HEK293 (cell line): ENCODE results near the gene NDUFA1.

Source experiments
- CTCF ChIP-seq: fragments of 450-650 bp; formaldehyde crosslinking; IDR thresholded peaks from 2 replicates; pipeline ENCODE4 v1.5.1; 2016; ENCODE audit warnings: missing biosample characterization, missing genetic modification characterization
- TRIM28 ChIP-seq: IDR thresholded peaks from 2 replicates; pipeline ENCODE4 v1.6.1; 2011; ENCODE audit warnings: low read length, control low read depth, borderline replicate concordance
- ZBTB20 ChIP-seq: fragments of 450-650 bp; formaldehyde crosslinking; IDR thresholded peaks from 2 replicates; pipeline ENCODE4 v1.5.1; 2016; ENCODE audit warnings: missing biosample characterization, missing genetic modification characterization
- ZBTB44 ChIP-seq: fragments of 450-650 bp; IDR thresholded peaks from 2 replicates; pipeline ENCODE4 v1.5.1; 2018; ENCODE audit warnings: missing biosample characterization, mild to moderate bottlenecking, missing genetic modification characterization
- ZEB2 ChIP-seq: fragments of 450-650 bp; formaldehyde crosslinking; IDR thresholded peaks from 2 replicates; pipeline ENCODE4 v1.5.1; 2016; ENCODE audit warnings: missing biosample characterization, missing genetic modification characterization
- ZFHX2 ChIP-seq: fragments of 450-650 bp; formaldehyde crosslinking; conservative IDR thresholded peaks from 2 replicates; pipeline ENCODE4 v1.5.1; 2016; ENCODE audit warnings: missing biosample characterization, missing genetic modification characterization
- ZFP41 ChIP-seq: fragments of 450-650 bp; formaldehyde crosslinking; IDR thresholded peaks from 2 replicates; pipeline ENCODE4 v1.5.1; 2016; ENCODE audit warnings: missing biosample characterization, missing genetic modification characterization, borderline replicate concordance
- ZNF132 ChIP-seq: fragments of 450-650 bp; formaldehyde crosslinking; IDR thresholded peaks from 2 replicates; pipeline ENCODE4 v1.5.1; 2017; ENCODE audit warnings: missing biosample characterization, missing genetic modification characterization, borderline replicate concordance
- ZNF148 ChIP-seq: fragments of 450-650 bp; formaldehyde crosslinking; IDR thresholded peaks from 2 replicates; pipeline ENCODE4 v1.5.0; 2017; ENCODE audit warnings: missing biosample characterization, missing genetic modification characterization, borderline replicate concordance
- ZNF223 ChIP-seq: fragments of 450-650 bp; formaldehyde crosslinking; IDR thresholded peaks from 2 replicates; pipeline ENCODE4 v1.5.1; 2016; ENCODE audit warnings: missing biosample characterization, missing genetic modification characterization
- ZNF23 ChIP-seq: fragments of 450-650 bp; formaldehyde crosslinking; IDR thresholded peaks from 2 replicates; pipeline ENCODE4 v1.5.1; 2016; ENCODE audit warnings: missing biosample characterization, missing genetic modification characterization, borderline replicate concordance
- ZNF354C ChIP-seq: fragments of 450-650 bp; formaldehyde crosslinking; IDR thresholded peaks from 2 replicates; pipeline ENCODE4 v1.5.1; 2016; ENCODE audit warnings: missing biosample characterization, missing genetic modification characterization, low read depth, borderline replicate concordance
- ZNF48 ChIP-seq: fragments of 450-650 bp; formaldehyde crosslinking; IDR thresholded peaks from 2 replicates; pipeline ENCODE4 v1.5.1; 2016; ENCODE audit warnings: missing biosample characterization, missing genetic modification characterization
- ZNF529 ChIP-seq: fragments of 450-650 bp; formaldehyde crosslinking; IDR thresholded peaks from 2 replicates; pipeline ENCODE4 v1.5.1; 2017; ENCODE audit warnings: missing genetic modification characterization, missing biosample characterization; ENCODE audit not compliant: insufficient replicate concordance
- ZNF600 ChIP-seq: fragments of 450-650 bp; formaldehyde crosslinking; IDR thresholded peaks from 2 replicates; pipeline ENCODE4 v1.5.1; 2016; ENCODE audit warnings: missing biosample characterization, missing genetic modification characterization
- ZNF660 ChIP-seq: fragments of 450-650 bp; IDR thresholded peaks from 2 replicates; pipeline ENCODE4 v1.5.1; 2018; ENCODE audit warnings: missing biosample characterization, mild to moderate bottlenecking, missing genetic modification characterization
- ZNF677 ChIP-seq: fragments of 450-650 bp; IDR thresholded peaks from 2 replicates; pipeline ENCODE4 v1.5.0; 2018; ENCODE audit warnings: missing biosample characterization, mild to moderate bottlenecking, missing genetic modification characterization, moderate library complexity
- ZNF701 ChIP-seq: fragments of 450-650 bp; formaldehyde crosslinking; IDR thresholded peaks from 2 replicates; pipeline ENCODE4 v1.5.1; 2016; ENCODE audit warnings: missing biosample characterization, missing genetic modification characterization
- ZNF777 ChIP-seq: fragments of 450-650 bp; formaldehyde crosslinking; IDR thresholded peaks from 2 replicates; pipeline ENCODE4 v1.5.1; 2017; ENCODE audit warnings: missing biosample characterization, missing genetic modification characterization, borderline replicate concordance
- ZNF830 ChIP-seq: fragments of 450-650 bp; IDR thresholded peaks from 2 replicates; pipeline ENCODE4 v1.5.0; 2018; ENCODE audit warnings: missing biosample characterization, missing genetic modification characterization, low read depth, mild to moderate bottlenecking, moderate library complexity
- TF ChIP-seq, protein P1 (sequence below): fragments of 450-650 bp; formaldehyde crosslinking; IDR thresholded peaks from 2 replicates; pipeline ENCODE4 v1.5.1; 2016; ENCODE audit warnings: missing biosample characterization, missing genetic modification characterization, borderline replicate concordance
- TF ChIP-seq, protein P2 (sequence below): fragments of 450-650 bp; formaldehyde crosslinking; conservative IDR thresholded peaks from 2 replicates; pipeline ENCODE4 v1.5.1; 2016; ENCODE audit warnings: low read depth, missing biosample characterization, missing genetic modification characterization
- TF ChIP-seq, protein P3 (sequence below): fragments of 450-650 bp; formaldehyde crosslinking; IDR thresholded peaks from 2 replicates; pipeline ENCODE4 v1.5.1; 2016; ENCODE audit warnings: missing biosample characterization, missing genetic modification characterization

The NDUFA1 gene

GRCh38 chrX:119871599-119872395 is at the start of gene NDUFA1, which contains the start of gene RNF113A (continued):
- TF ChIP-seq ZNF148 (tag by site-specific recombination) = no peak
- TF ChIP-seq, protein P1, sequence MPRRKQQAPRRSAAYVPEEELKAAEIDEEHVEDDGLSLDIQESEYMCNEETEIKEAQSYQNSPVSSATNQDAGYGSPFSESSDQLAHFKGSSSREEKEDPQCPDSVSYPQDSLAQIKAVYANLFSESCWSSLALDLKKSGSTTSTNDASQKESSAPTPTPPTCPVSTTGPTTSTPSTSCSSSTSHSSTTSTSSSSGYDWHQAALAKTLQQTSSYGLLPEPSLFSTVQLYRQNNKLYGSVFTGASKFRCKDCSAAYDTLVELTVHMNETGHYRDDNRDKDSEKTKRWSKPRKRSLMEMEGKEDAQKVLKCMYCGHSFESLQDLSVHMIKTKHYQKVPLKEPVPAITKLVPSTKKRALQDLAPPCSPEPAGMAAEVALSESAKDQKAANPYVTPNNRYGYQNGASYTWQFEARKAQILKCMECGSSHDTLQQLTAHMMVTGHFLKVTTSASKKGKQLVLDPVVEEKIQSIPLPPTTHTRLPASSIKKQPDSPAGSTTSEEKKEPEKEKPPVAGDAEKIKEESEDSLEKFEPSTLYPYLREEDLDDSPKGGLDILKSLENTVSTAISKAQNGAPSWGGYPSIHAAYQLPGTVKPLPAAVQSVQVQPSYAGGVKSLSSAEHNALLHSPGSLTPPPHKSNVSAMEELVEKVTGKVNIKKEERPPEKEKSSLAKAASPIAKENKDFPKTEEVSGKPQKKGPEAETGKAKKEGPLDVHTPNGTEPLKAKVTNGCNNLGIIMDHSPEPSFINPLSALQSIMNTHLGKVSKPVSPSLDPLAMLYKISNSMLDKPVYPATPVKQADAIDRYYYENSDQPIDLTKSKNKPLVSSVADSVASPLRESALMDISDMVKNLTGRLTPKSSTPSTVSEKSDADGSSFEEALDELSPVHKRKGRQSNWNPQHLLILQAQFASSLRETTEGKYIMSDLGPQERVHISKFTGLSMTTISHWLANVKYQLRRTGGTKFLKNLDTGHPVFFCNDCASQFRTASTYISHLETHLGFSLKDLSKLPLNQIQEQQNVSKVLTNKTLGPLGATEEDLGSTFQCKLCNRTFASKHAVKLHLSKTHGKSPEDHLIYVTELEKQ (tag by site-specific recombination) = no peak
- TF ChIP-seq ZNF529 = no peak
- TF ChIP-seq ZNF132 (tag by site-specific recombination) = no peak
- TF ChIP-seq ZNF48 (tag by site-specific recombination) = no peak
- no peak for TF ChIP-seq ZNF830 (tag by site-specific recombination)
- no peak for TF ChIP-seq ZNF23 (tag by site-specific recombination)
- TF ChIP-seq ZEB2 = peak; percentile 66
- TF ChIP-seq ZNF777 (tag by site-specific recombination) = no peak
- no peak for TF ChIP-seq ZNF223 (tag by site-specific recombination)
- TF ChIP-seq, protein P2, sequence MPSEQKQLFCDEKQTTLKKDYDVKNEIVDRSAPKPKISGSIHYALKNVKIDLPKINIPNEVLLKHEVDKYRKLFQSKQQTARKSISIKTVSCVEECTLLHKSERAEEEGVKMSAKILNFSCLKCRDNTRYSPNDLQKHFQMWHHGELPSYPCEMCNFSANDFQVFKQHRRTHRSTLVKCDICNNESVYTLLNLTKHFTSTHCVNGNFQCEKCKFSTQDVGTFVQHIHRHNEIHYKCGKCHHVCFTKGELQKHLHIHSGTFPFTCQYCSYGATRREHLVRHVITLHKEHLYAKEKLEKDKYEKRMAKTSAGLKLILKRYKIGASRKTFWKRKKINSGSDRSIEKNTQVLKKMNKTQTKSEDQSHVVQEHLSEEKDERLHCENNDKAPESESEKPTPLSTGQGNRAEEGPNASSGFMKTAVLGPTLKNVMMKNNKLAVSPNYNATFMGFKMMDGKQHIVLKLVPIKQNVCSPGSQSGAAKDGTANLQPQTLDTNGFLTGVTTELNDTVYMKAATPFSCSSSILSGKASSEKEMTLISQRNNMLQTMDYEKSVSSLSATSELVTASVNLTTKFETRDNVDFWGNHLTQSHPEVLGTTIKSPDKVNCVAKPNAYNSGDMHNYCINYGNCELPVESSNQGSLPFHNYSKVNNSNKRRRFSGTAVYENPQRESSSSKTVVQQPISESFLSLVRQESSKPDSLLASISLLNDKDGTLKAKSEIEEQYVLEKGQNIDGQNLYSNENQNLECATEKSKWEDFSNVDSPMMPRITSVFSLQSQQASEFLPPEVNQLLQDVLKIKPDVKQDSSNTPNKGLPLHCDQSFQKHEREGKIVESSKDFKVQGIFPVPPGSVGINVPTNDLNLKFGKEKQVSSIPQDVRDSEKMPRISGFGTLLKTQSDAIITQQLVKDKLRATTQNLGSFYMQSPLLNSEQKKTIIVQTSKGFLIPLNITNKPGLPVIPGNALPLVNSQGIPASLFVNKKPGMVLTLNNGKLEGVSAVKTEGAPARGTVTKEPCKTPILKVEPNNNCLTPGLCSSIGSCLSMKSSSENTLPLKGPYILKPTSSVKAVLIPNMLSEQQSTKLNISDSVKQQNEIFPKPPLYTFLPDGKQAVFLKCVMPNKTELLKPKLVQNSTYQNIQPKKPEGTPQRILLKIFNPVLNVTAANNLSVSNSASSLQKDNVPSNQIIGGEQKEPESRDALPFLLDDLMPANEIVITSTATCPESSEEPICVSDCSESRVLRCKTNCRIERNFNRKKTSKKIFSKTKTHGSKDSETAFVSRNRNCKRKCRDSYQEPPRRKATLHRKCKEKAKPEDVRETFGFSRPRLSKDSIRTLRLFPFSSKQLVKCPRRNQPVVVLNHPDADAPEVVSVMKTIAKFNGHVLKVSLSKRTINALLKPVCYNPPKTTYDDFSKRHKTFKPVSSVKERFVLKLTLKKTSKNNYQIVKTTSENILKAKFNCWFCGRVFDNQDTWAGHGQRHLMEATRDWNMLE (tag by site-specific recombination) = peak; percentile 41; the same call in 1 of the 2 replicates
- no peak for TF ChIP-seq CTCF (tag by site-specific recombination)
- peak; percentile 83 for TF ChIP-seq ZBTB20
- no peak for TF ChIP-seq ZNF701 (tag by site-specific recombination)
- TF ChIP-seq ZFP41 (tag by site-specific recombination) = no peak
- TF ChIP-seq ZBTB44 (tag by site-specific recombination) = no peak
- no peak for TF ChIP-seq ZFHX2
- TF ChIP-seq TRIM28 = peak; percentile 30; the same call in 1 of the 2 replicates
- TF ChIP-seq ZNF677 (tag by site-specific recombination) = no peak
- TF ChIP-seq ZNF600 (tag by site-specific recombination) = peak; percentile 82
- no peak for TF ChIP-seq ZNF354C
- TF ChIP-seq, protein P3, sequence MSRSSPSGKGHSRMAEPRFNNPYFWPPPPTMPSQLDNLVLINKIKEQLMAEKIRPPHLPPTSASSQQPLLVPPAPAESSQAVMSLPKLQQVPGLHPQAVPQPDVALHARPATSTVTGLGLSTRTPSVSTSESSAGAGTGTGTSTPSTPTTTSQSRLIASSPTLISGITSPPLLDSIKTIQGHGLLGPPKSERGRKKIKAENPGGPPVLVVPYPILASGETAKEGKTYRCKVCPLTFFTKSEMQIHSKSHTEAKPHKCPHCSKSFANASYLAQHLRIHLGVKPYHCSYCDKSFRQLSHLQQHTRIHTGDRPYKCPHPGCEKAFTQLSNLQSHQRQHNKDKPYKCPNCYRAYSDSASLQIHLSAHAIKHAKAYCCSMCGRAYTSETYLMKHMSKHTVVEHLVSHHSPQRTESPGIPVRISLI (tag by site-specific recombination) = no peak
- TF ChIP-seq ZNF660 (tag by site-specific recombination) = peak; percentile 82
